Trophoblast cell (in vitro differentiated cells and primary cell): ENCODE results near the gene ACACB.

Experiments
- DNase-seq, 2 donors: peaks; one replicate each; pipeline ENCODE4 v3.0.0-alpha.2; 2016
- H2AFZ ChIP-seq: 2 replicates; pipeline ENCODE4 v1.6.1; 2013; ENCODE audit warnings: low read length, moderate library complexity, mild to moderate bottlenecking; ENCODE audit not compliant: insufficient read depth, poor library complexity
- H2AK5ac ChIP-seq: 2 replicates; pipeline ENCODE4 v1.6.1; 2013; ENCODE audit warnings: mild to moderate bottlenecking, low read length
- H2BK120ac ChIP-seq: 2 replicates; pipeline ENCODE4 v1.6.1; 2013; ENCODE audit warnings: low read length, mild to moderate bottlenecking, moderate library complexity; ENCODE audit not compliant: insufficient read depth, poor library complexity
- H2BK12ac ChIP-seq: 2 replicates; pipeline ENCODE4 v1.6.1; 2013; ENCODE audit warnings: mild to moderate bottlenecking, low read length, moderate library complexity
- H2BK5ac ChIP-seq: 2 replicates; pipeline ENCODE4 v1.6.1; 2013; ENCODE audit warnings: low read length, low read depth, moderate library complexity, mild to moderate bottlenecking; ENCODE audit not compliant: poor library complexity
- H3K14ac ChIP-seq: 2 replicates; pipeline ENCODE4 v1.6.1; 2013; ENCODE audit warnings: mild to moderate bottlenecking, low read length
- H3K18ac ChIP-seq: 2 replicates; pipeline ENCODE4 v1.6.1; 2013; ENCODE audit warnings: mild to moderate bottlenecking, low read length
- H3K23ac ChIP-seq: 2 replicates; pipeline ENCODE4 v1.6.1; 2013; ENCODE audit warnings: low read length
- H3K27ac ChIP-seq: 2 replicates; pipeline ENCODE4 v1.5.1; 2013; ENCODE audit warnings: low read depth, mild to moderate bottlenecking, inconsistent platforms, low read length, moderate library complexity
- H3K27me3 ChIP-seq: 2 replicates; pipeline ENCODE4 v1.6.1; 2013; ENCODE audit warnings: inconsistent platforms, mild to moderate bottlenecking, low read length, moderate library complexity; ENCODE audit not compliant: insufficient read depth
- H3K36me3 ChIP-seq, 2 experiments: 1 replicate in 1 of 2; 2 replicates in 1 of 2; pipeline ENCODE4 v1.6.1; 2013; ENCODE audit warnings: low read length in 2 of 2, mild to moderate bottlenecking in 2 of 2, moderate library complexity in 1 of 2; ENCODE audit not compliant: insufficient read depth in 2 of 2, control insufficient read depth in 1 of 2
- H3K4ac ChIP-seq: 2 replicates; pipeline ENCODE4 v1.6.1; 2013; ENCODE audit warnings: low read depth, mild to moderate bottlenecking, low read length, moderate library complexity
- H3K4me1 ChIP-seq, 2 experiments: 1 replicate in 1 of 2; 2 replicates in 1 of 2; pipeline ENCODE4 v1.6.1; 2013; ENCODE audit warnings: low read length in 2 of 2, mild to moderate bottlenecking in 2 of 2, moderate library complexity in 1 of 2; ENCODE audit not compliant: insufficient read depth in 2 of 2, control insufficient read depth in 1 of 2
- H3K4me2 ChIP-seq: 2 replicates; pipeline ENCODE4 v1.6.1; 2013; ENCODE audit warnings: inconsistent platforms, mild to moderate bottlenecking, low read length, moderate library complexity
- H3K4me3 ChIP-seq: 2 replicates; pipeline ENCODE4 v1.5.1; 2013; ENCODE audit warnings: mild to moderate bottlenecking, low read depth, low read length, inconsistent platforms
- H3K79me1 ChIP-seq: one replicate; pipeline ENCODE4 v1.6.1; 2013; ENCODE audit warnings: low read length
- H3K79me2 ChIP-seq: 2 replicates; pipeline ENCODE4 v1.6.1; 2013; ENCODE audit warnings: low read length, mild to moderate bottlenecking; ENCODE audit not compliant: control insufficient read depth, insufficient read depth, poor library complexity
- H3K9ac ChIP-seq: 2 replicates; pipeline ENCODE4 v1.6.1; 2013; ENCODE audit warnings: mild to moderate bottlenecking, low read length
- H3K9me3 ChIP-seq: 2 replicates; pipeline ENCODE4 v1.6.1; 2013; ENCODE audit warnings: low read depth, mild to moderate bottlenecking, control low read depth, inconsistent platforms, low read length; ENCODE audit not compliant: insufficient read depth
- H4K12ac ChIP-seq: 2 replicates; pipeline ENCODE4 v1.6.1; 2013; ENCODE audit warnings: low read depth, mild to moderate bottlenecking, low read length, moderate library complexity
- H4K8ac ChIP-seq: 2 replicates; pipeline ENCODE4 v1.6.1; 2013; ENCODE audit warnings: low read depth, mild to moderate bottlenecking, low read length, moderate library complexity
- H4K91ac ChIP-seq: one replicate; pipeline ENCODE4 v1.6.1; 2013; ENCODE audit warnings: low read depth, mild to moderate bottlenecking, low read length, moderate library complexity
- WGBS: extraction: QIAGEN DNeasy Blood & Tissue Kit; methylation state at CpG from one replicate; pipeline ENCODE4 v1.1.7; 2013; ENCODE audit warnings: missing lambda C conversion rate; ENCODE audit not compliant: insufficient read length, insufficient coverage; ENCODE audit errors: extremely low coverage; 5-methylcytosine and 5-hydroxymethylcytosine counted together

The ACACB gene

GRCh38 chr12:109200825-109201495 lies 84.6 kb downstream of the ACACB start:
- no CpG with 5 or more reads among the region's 14 CpGs for WGBS
- H3K18ac ChIP-seq: no peak overlapping the region
- no peak overlapping the region for H4K8ac ChIP-seq
- no peak overlapping the region for H2BK5ac ChIP-seq
- H3K9me3 ChIP-seq: no peaks in the 10 kb centered on the region
- no peak overlapping the region for H2BK120ac ChIP-seq
- no peak overlapping the region for H3K4me2 ChIP-seq
- no peaks in the 10 kb centered on the region for H3K4me1 ChIP-seq
- no peak overlapping the region for H3K9ac ChIP-seq
- no peak overlapping the region for H3K27ac ChIP-seq
- no peaks in the 10 kb centered on the region for H3K36me3 ChIP-seq
- H3K4me3 ChIP-seq: no peak overlapping the region
- no peak overlapping the region for H4K91ac ChIP-seq
- no peak overlapping the region for H3K4ac ChIP-seq
- no peak overlapping the region for H2AFZ ChIP-seq
- no peak overlapping the region for H2AK5ac ChIP-seq
- DNase-seq: no peak
- no peak overlapping the region for H4K12ac ChIP-seq
- no peak overlapping the region for H2BK12ac ChIP-seq
- H3K79me2 ChIP-seq: peaks cover 2% of the 10 kb centered on the region
- H3K27me3 ChIP-seq: no peaks in the 10 kb centered on the region
- H3K79me1 ChIP-seq: no peaks in the 10 kb centered on the region
- H3K23ac ChIP-seq: no peak overlapping the region
- no peak overlapping the region for H3K14ac ChIP-seq

- no peak overlapping the region for H3K9ac ChIP-seq
- no peak for DNase-seq
- H2BK5ac ChIP-seq: no peak overlapping the region
- peaks cover 2% of the 10 kb centered on the region for H3K79me2 ChIP-seq
- no peak overlapping the region for H2AFZ ChIP-seq
- H2BK12ac ChIP-seq: no peak overlapping the region
- no peak overlapping the region for H3K4me3 ChIP-seq
- no peak overlapping the region for H3K23ac ChIP-seq
- no peak overlapping the region for H2BK120ac ChIP-seq
- H3K79me1 ChIP-seq: no peaks in the 10 kb centered on the region
- no peak overlapping the region for H2AK5ac ChIP-seq
- H3K4ac ChIP-seq: no peak overlapping the region
- H3K9me3 ChIP-seq: no peaks in the 10 kb centered on the region
- H3K27ac ChIP-seq: no peak overlapping the region
- no CpG with 5 or more reads among the region's 17 CpGs for WGBS
- H4K12ac ChIP-seq: no peak overlapping the region
- H3K14ac ChIP-seq: no peak overlapping the region
- H3K4me2 ChIP-seq: no peak overlapping the region
- H3K27me3 ChIP-seq: no peaks in the 10 kb centered on the region
- no peaks in the 10 kb centered on the region for H3K4me1 ChIP-seq
- no peak overlapping the region for H3K18ac ChIP-seq
- no peak overlapping the region for H4K8ac ChIP-seq
- no peaks in the 10 kb centered on the region for H3K36me3 ChIP-seq
- H4K91ac ChIP-seq: no peak overlapping the region
These were observed 85.1 kb downstream of the ACACB start for GRCh38 chr12:109201496-109201885.

GRCh38 chr12:109202770-109203169 lies 86.4 kb downstream of the ACACB start:
- Histone ChIP-seq H3K36me3 (no peaks in the 10 kb centered on the region), H2AFZ (no peak overlapping the region), H2BK12ac (no peak overlapping the region), H3K27me3 (no peaks in the 10 kb centered on the region), H4K91ac (no peak overlapping the region), H3K4me1 (no peaks in the 10 kb centered on the region), H2BK5ac (no peak overlapping the region), H4K8ac (no peak overlapping the region), H3K9ac (no peak overlapping the region), H3K79me1 (no peaks in the 10 kb centered on the region), H2BK120ac (no peak overlapping the region), H3K23ac (no peak overlapping the region), H3K4me3 (no peak overlapping the region), H3K79me2 (peaks cover 2% of the 10 kb centered on the region), H3K4me2 (no peak overlapping the region), H3K18ac (no peak overlapping the region), H2AK5ac (no peak overlapping the region), H3K27ac (no peak overlapping the region), H3K9me3 (no peaks in the 10 kb centered on the region), H3K4ac (no peak overlapping the region), H3K14ac (no peak overlapping the region), H4K12ac (no peak overlapping the region)
- no CpG with 5 or more reads among the region's 3 CpGs for WGBS
- no peak for DNase-seq

GRCh38 chr12:109203480-109203879 lies 87.1 kb downstream of the ACACB start:
- no peaks in the 10 kb centered on the region for H3K9me3 ChIP-seq
- no peak overlapping the region for H2AFZ ChIP-seq
- H3K27ac ChIP-seq: no peak overlapping the region
- H4K12ac ChIP-seq: no peak overlapping the region
- no peak overlapping the region for H3K9ac ChIP-seq
- no peak overlapping the region for H4K91ac ChIP-seq
- no peak overlapping the region for H3K18ac ChIP-seq
- no peak overlapping the region for H3K23ac ChIP-seq
- WGBS: no CpG with 5 or more reads among the region's 8 CpGs
- H3K4me1 ChIP-seq: no peaks in the 10 kb centered on the region
- no peaks in the 10 kb centered on the region for H3K27me3 ChIP-seq
- DNase-seq: no peak
- no peak overlapping the region for H2BK5ac ChIP-seq
- H2BK12ac ChIP-seq: no peak overlapping the region
- H2BK120ac ChIP-seq: no peak overlapping the region
- no peak overlapping the region for H3K4me3 ChIP-seq
- H4K8ac ChIP-seq: no peak overlapping the region
- no peak overlapping the region for H2AK5ac ChIP-seq
- H3K4me2 ChIP-seq: no peak overlapping the region
- H3K79me2 ChIP-seq: peaks cover 2% of the 10 kb centered on the region
- H3K14ac ChIP-seq: no peak overlapping the region
- H3K4ac ChIP-seq: no peak overlapping the region
- H3K79me1 ChIP-seq: no peaks in the 10 kb centered on the region
- H3K36me3 ChIP-seq: no peaks in the 10 kb centered on the region
